ENCODE measurements around the gene IPCEF1.
"Not testable (repeated sequence)": the region's sequence is repeated elsewhere in the genome, so short reads cannot be mapped to it uniquely, and the experiment has no call there.

The IPCEF1 gene

GRCh38 chr6:154243793-154244750 lies 112.5 kb downstream of the IPCEF1 start:
- DNase-seq, result no peak

- no peak for DNase-seq
Measured at GRCh38 chr6:154242617-154243357, 113.8 kb downstream of the IPCEF1 start.

- DNase-seq, result no peak
Measured at GRCh38 chr6:154241581-154241980, 115.0 kb downstream of the IPCEF1 start.

- not testable (repeated sequence) for DNase-seq
Measured at GRCh38 chr6:154241061-154241460, 115.5 kb downstream of the IPCEF1 start.

GRCh38 chr6:154239392-154239791 lies 117.2 kb downstream of the IPCEF1 start:
- no peak for DNase-seq

- DNase-seq, result no peak
Measured at GRCh38 chr6:154238831-154239230, 117.8 kb downstream of the IPCEF1 start.

- peak in 1 of 2 experiments; percentile 65 for DNase-seq
Measured at GRCh38 chr6:154236646-154237301, 119.8 kb downstream of the IPCEF1 start.

GRCh38 chr6:154234019-154234772 lies 122.4 kb downstream of the IPCEF1 start:
- DNase-seq, result no peak

- DNase-seq, result no peak
Measured at GRCh38 chr6:154233383-154233782, 123.2 kb downstream of the IPCEF1 start.

GRCh38 chr6:154232013-154232910 lies 124.3 kb downstream of the IPCEF1 start:
- no peak for DNase-seq

GRCh38 chr6:154230910-154231595 lies 125.5 kb downstream of the IPCEF1 start:
- DNase-seq, result no peak

- DNase-seq, result no peak
Measured at GRCh38 chr6:154230393-154230792, 126.2 kb downstream of the IPCEF1 start.

GRCh38 chr6:154229786-154230185 lies 126.8 kb downstream of the IPCEF1 start:
- DNase-seq, result no peak

GRCh38 chr6:154228521-154228905 lies 128.1 kb downstream of the IPCEF1 start:
- no peak for DNase-seq

GRCh38 chr6:154227862-154228520 lies 128.6 kb downstream of the IPCEF1 start:
- no peak for DNase-seq

GRCh38 chr6:154226461-154226860 lies 130.1 kb downstream of the IPCEF1 start:
- DNase-seq, result no peak

GRCh38 chr6:154223296-154223695 lies 133.3 kb downstream of the IPCEF1 start:
- peak in 1 of 2 experiments; percentile 41 for DNase-seq

GRCh38 chr6:154222716-154223115 lies 133.9 kb downstream of the IPCEF1 start:
- no peak for DNase-seq

- DNase-seq, result no peak
Measured at GRCh38 chr6:154219250-154219649, 137.4 kb downstream of the IPCEF1 start.

- no peak for DNase-seq
Measured at GRCh38 chr6:154218787-154219186, 137.8 kb downstream of the IPCEF1 start.

Measured in NCI-H524 (cell line).